Measurements from ENCODE around the gene CYP3A5. TPM values are rescaled to one million over a fixed set of nuclear protein-coding genes. Genes with fewer than 3 reads are reported as not detected.

Gene CYP3A5
- total and polyA plus RNA-seq, 2 of the 4 experiments (the other 2 are of a cell fraction), result not detected

- in situ Hi-C loops (cut with MboI; ENCODE audit: low sequenced_read_pairs), result no loop called here
- Histone ChIP-seq H3K27ac (ENCODE audit: insufficient read depth, low read length) (no peak overlapping the region), H3K36me3 (ENCODE audit: control insufficient read depth, insufficient read depth, low read length) (peaks cover 68% of the 10 kb centered on the region), H4K91ac (ENCODE audit: insufficient read depth, low read depth, low read length) (no peak overlapping the region), H3K56ac (ENCODE audit: extremely low read depth, insufficient read depth, low read length) (no peak overlapping the region), H2BK15ac (ENCODE audit: low read depth, low read length) (no peak overlapping the region), H3K4me2 (ENCODE audit: low read depth, low read length) (no peak overlapping the region), H4K20me1 (ENCODE audit: insufficient read depth, low read length) (peaks cover 11% of the 10 kb centered on the region; the same call in 1 of the 2 replicates), H3K9ac (ENCODE audit: low read depth, low read length) (no peak overlapping the region), H3K23ac (ENCODE audit: low read depth, low read length) (no peak overlapping the region), H3K4me3 (ENCODE audit: insufficient read depth, low read depth, low read length) (no peak overlapping the region), H2BK120ac (ENCODE audit: low read depth, low read length) (no peak overlapping the region), H4K5ac (ENCODE audit: low read depth, low read length) (no peak overlapping the region), H3K27me3 (ENCODE audit: control insufficient read depth, insufficient read depth, low read length) (no peaks in the 10 kb centered on the region), H3K4ac (ENCODE audit: low read depth, low read length) (no peak overlapping the region), H2BK20ac (ENCODE audit: low read depth, low read length) (no peak overlapping the region), H2AK9ac (replicated peaks; ENCODE audit: low read depth, low read length, poor library complexity) (no peak overlapping the region), H2BK5ac (ENCODE audit: low read depth, low read length, poor library complexity, severe bottlenecking) (no peak overlapping the region), H2AFZ (replicated peaks; ENCODE audit: low read length, poor library complexity) (no peak overlapping the region), H3K4me1 (ENCODE audit: control insufficient read depth, insufficient read depth, low read length) (no peaks in the 10 kb centered on the region), H2AK5ac (ENCODE audit: low read depth, low read length) (no peak overlapping the region), H3K79me1 (ENCODE audit: low read depth in 1 of 2, low read length in 2 of 2) (peaks cover 14 to 38% of the 10 kb centered on the region in 2 experiments), H4K8ac (ENCODE audit: low read depth in 2 of 2, low read length in 2 of 2) (no peak overlapping the region), H3K14ac (replicated peaks; ENCODE audit: low read depth, low read length) (no peak overlapping the region), H3K9me1 (ENCODE audit: insufficient read depth, low read length) (no peaks in the 10 kb centered on the region; the same call in 1 of the 2 replicates), H3K18ac (ENCODE audit: low read depth, low read length) (no peak overlapping the region), H3K9me3 (ENCODE audit: control insufficient read depth, insufficient read depth, low read length) (no peaks in the 10 kb centered on the region)
- no peak for DNase-seq
- WGBS, 2 experiments (ENCODE audit: extremely low coverage in 2 of 2, insufficient read length in 1 of 2), result no CpG with 5 or more reads among the region's 11 CpGs
- ChIA-PET CTCF (interaction anchor here (0.5 kb wide), 1 partner anchor 110 kb away, joined by 3 read pairs; no protein-coding TSS in a partner anchor), POLR2A (ENCODE audit: unreplicated experiment) (interaction anchor here (1.5 kb wide), 1 partner anchor 11 kb away, joined by 7 read pairs; the partner anchor contains the start of gene ZSCAN25)
- BruUV-seq (replicated peaks), result no TSS peak
- intact Hi-C loops (cut with micrococcal nuclease), result no loop called here
- no peak for ATAC-seq (ENCODE audit: low read depth)
- TF ChIP-seq RAD21 (IDR thresholded peaks at IDR 0.05; ENCODE audit: low read length) (no peak), USF2 (IDR thresholded peaks at IDR 0.05; ENCODE audit: low read depth, low read length) (no peak), CEBPB (IDR thresholded peaks at IDR 0.05; ENCODE audit: low read depth, low read length) (no peak), POLR2A (IDR thresholded peaks at IDR 0.05; ENCODE audit: low read depth, low read length) (no peak), BHLHE40 (IDR thresholded peaks at IDR 0.05; ENCODE audit: low read depth, low read length) (no peak), SMC3 (IDR thresholded peaks at IDR 0.05; ENCODE audit: low read depth, low read length) (no peak), ELK1 (IDR thresholded peaks at IDR 0.05; ENCODE audit: borderline replicate concordance, low read depth, low read length) (no peak), MXI1 (IDR thresholded peaks at IDR 0.05; ENCODE audit: borderline replicate concordance, low read depth, low read length) (no peak)
- dilution Hi-C loops (cut with HindIII; ENCODE audit: low sequenced_read_pairs, unreplicated experiment), result no loop called here
These were observed 52.3 kb downstream of the CYP3A5 start for GRCh38 chr7:99627513-99627912.

Measured in IMR-90 (cell line).